Measurements from ENCODE around the gene POLD1. TPM values are rescaled to one million over a fixed set of nuclear protein-coding genes. Genes with fewer than 3 reads are reported as not detected.

The POLD1 gene
- total RNA-seq, 2 experiments from 2014 or later = 156 to 167 TPM

GRCh38 chr19:50376166-50377050 lies 7.7 kb upstream of the POLD1 start, which contains the start of gene NR1H2:
Gene NR1H2, plus strand, starts transcription at chr19:50376457. Its CDS starts 1,149 bp downstream, at chr19:50377606.
- ChIA-PET CTCF (interaction anchor here (0.6 to 1.6 kb wide), 5 partner anchors 12 to 81 kb away, joined by 3 to 9 read pairs (median 4); no protein-coding TSS in a partner anchor), POLR2A (no interaction called here)
- DNase-seq = peak; percentile 95
- no peaks in the 10 kb centered on the region for H3K27me3 Mint-ChIP-seq
- no peaks in the 10 kb centered on the region for H3K9me3 Mint-ChIP-seq
- H3K36me3 Mint-ChIP-seq (ENCODE audit: low read depth) = peaks cover 28% of the 10 kb centered on the region
- H3K4me1 Mint-ChIP-seq = peaks cover 23% of the 10 kb centered on the region
- peak within 1 kb of the TSS; percentile 99 for H3K27ac Mint-ChIP-seq
- peak within 1 kb of the TSS; percentile 92 for H3K4me3 Mint-ChIP-seq

DNA sequence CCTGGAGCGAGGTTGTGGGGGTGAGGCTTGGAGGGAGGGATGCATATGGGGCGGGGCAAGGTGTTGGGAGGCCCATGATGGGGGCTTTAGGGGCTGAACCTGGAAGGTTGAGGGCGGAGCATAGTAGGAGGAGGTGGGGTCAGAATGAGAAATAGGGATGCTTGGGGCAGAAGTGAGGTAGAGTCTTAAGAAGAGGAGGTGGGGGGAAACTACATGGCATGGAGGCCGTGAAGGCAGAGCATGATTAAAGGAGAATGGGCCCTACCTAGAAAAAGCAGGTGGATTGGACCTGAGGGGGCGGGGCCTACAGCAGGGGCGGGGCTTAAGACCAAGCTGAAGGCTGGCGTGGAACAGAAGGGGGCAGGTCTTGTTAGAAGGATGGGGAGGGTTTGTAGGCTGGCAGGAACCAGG lies 7.1 kb upstream of the POLD1 start:
- peaks cover 28% of the 10 kb centered on the region for H3K36me3 Mint-ChIP-seq (ENCODE audit: low read depth)

GRCh38 chr19:50377517-50377916 lies 6.6 kb upstream of the POLD1 start:
- ChIA-PET POLR2A (no interaction called here), CTCF (no interaction called here)
- Mint-ChIP-seq H3K36me3 (ENCODE audit: low read depth) (peaks cover 28% of the 10 kb centered on the region), H3K4me1 (peaks cover 23% of the 10 kb centered on the region), H3K27me3 (no peaks in the 10 kb centered on the region), H3K4me3 (no peak overlapping the region), H3K27ac (peak overlapping the region; percentile 99), H3K9me3 (no peaks in the 10 kb centered on the region)
- no peak for DNase-seq

More for the DNA sequence above, 7.1 kb upstream of the POLD1 start:
- Mint-ChIP-seq H3K4me1 (peaks cover 23% of the 10 kb centered on the region), H3K4me3 (peak overlapping the region; percentile 92), H3K27ac (peak overlapping the region; percentile 99), H3K9me3 (no peaks in the 10 kb centered on the region), H3K27me3 (no peaks in the 10 kb centered on the region)
- ChIA-PET CTCF (no interaction called here), POLR2A (no interaction called here)
- DNase-seq = peak; percentile 58

DNA sequence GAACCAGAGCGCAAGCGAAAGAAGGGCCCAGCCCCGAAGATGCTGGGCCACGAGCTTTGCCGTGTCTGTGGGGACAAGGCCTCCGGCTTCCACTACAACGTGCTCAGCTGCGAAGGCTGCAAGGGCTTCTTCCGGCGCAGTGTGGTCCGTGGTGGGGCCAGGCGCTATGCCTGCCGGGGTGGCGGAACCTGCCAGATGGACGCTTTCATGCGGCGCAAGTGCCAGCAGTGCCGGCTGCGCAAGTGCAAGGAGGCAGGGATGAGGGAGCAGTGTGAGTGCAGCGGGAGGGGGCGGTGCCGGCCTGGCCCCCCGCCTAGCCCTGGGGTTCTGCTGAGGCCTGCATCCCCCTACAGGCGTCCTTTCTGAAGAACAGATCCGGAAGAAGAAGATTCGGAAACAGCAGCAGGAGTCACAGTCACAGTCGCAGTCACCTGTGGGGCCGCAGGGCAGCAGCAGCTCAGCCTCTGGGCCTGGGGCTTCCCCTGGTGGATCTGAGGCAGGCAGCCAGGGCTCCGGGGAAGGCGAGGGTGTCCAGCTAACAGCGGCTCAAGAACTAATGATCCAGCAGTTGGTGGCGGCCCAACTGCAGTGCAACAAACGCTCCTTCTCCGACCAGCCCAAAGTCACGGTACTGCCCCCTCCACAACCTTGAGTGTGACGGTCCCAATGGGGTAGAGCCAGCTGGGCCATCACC lies 5.8 kb upstream of the POLD1 start:
- ChIA-PET POLR2A (no interaction called here), CTCF (no interaction called here)
- H3K4me1 Mint-ChIP-seq = peaks cover 27% of the 10 kb centered on the region
- H3K4me3 Mint-ChIP-seq = peak overlapping the region; percentile 17
- H3K27me3 Mint-ChIP-seq = no peaks in the 10 kb centered on the region
- no peaks in the 10 kb centered on the region for H3K9me3 Mint-ChIP-seq
- no peak for DNase-seq
- no peak overlapping the region for H3K27ac Mint-ChIP-seq
- H3K36me3 Mint-ChIP-seq (ENCODE audit: low read depth) = peaks cover 28% of the 10 kb centered on the region

DNA sequence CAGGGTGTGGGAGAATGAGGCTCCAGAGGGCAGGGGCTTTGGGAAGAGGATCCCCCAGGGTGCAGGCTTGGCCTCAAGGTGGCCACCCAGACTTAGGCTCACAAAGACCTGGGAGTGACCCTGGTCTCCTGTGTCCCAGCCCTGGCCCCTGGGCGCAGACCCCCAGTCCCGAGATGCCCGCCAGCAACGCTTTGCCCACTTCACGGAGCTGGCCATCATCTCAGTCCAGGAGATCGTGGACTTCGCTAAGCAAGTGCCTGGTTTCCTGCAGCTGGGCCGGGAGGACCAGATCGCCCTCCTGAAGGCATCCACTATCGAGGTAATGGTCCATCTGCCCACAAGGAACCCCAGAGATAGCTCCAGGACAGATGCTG lies 5.3 kb upstream of the POLD1 start:
- H3K27me3 Mint-ChIP-seq = no peaks in the 10 kb centered on the region
- ChIA-PET CTCF (no interaction called here), POLR2A (no interaction called here)
- H3K4me1 Mint-ChIP-seq = peaks cover 32% of the 10 kb centered on the region
- no peak overlapping the region for H3K4me3 Mint-ChIP-seq
- H3K36me3 Mint-ChIP-seq (ENCODE audit: low read depth) = peaks cover 28% of the 10 kb centered on the region
- H3K27ac Mint-ChIP-seq = no peak overlapping the region
- no peak for DNase-seq
- H3K9me3 Mint-ChIP-seq = no peaks in the 10 kb centered on the region

GRCh38 chr19:50379602-50380001 lies 4.5 kb upstream of the POLD1 start:
- H3K4me1 Mint-ChIP-seq = peaks cover 33% of the 10 kb centered on the region
- no peaks in the 10 kb centered on the region for H3K9me3 Mint-ChIP-seq
- POLR2A ChIA-PET = no interaction called here
- H3K36me3 Mint-ChIP-seq (ENCODE audit: low read depth) = peaks cover 31% of the 10 kb centered on the region
- no peak overlapping the region for H3K4me3 Mint-ChIP-seq
- no peak overlapping the region for H3K27ac Mint-ChIP-seq
- CTCF ChIA-PET = no interaction called here
- no peaks in the 10 kb centered on the region for H3K27me3 Mint-ChIP-seq
- no peak for DNase-seq

DNA sequence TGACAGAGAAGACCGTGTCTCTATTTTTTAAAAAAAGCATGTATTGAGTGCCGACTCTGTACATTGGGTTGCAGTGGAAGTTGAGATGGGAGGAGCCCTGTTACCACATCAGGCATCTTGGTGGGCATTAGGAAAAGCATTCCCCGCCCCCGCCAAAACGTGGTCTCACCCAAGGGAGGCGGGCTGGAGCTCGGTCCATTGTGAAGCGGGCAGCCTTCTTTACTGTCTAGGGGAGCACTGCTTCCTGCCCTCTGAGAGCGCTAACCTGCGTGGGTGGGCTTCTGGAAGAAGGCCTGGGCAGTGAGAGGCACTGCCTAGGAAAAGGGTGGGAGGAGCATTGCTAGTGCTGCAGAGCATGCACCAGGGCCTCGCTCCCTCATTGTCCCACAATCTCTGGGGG lies 4.0 kb upstream of the POLD1 start:
- Mint-ChIP-seq H3K9me3 (no peaks in the 10 kb centered on the region), H3K4me3 (no peak overlapping the region), H3K27ac (no peak overlapping the region), H3K36me3 (ENCODE audit: low read depth) (peaks cover 33% of the 10 kb centered on the region), H3K27me3 (no peaks in the 10 kb centered on the region), H3K4me1 (peaks cover 36% of the 10 kb centered on the region)
- ChIA-PET CTCF (interaction anchor here (1.7 kb wide), 1 partner anchor 16 kb away, joined by 4 read pairs; no protein-coding TSS in a partner anchor), POLR2A (no interaction called here)
- DNase-seq = no peak

GRCh38 chr19:50380751-50381151 lies 3.4 kb upstream of the POLD1 start:
- Mint-ChIP-seq H3K9me3 (no peaks in the 10 kb centered on the region), H3K4me3 (no peak overlapping the region), H3K27ac (no peak overlapping the region), H3K36me3 (ENCODE audit: low read depth) (peaks cover 34% of the 10 kb centered on the region), H3K4me1 (peaks cover 41% of the 10 kb centered on the region), H3K27me3 (no peaks in the 10 kb centered on the region)
- ChIA-PET POLR2A (no interaction called here), CTCF (interaction anchor here (0.6 to 1.7 kb wide), 2 partner anchors 17 to 231 kb away, joined by 3 to 4 read pairs; no protein-coding TSS in a partner anchor)
- DNase-seq = no peak

DNA sequence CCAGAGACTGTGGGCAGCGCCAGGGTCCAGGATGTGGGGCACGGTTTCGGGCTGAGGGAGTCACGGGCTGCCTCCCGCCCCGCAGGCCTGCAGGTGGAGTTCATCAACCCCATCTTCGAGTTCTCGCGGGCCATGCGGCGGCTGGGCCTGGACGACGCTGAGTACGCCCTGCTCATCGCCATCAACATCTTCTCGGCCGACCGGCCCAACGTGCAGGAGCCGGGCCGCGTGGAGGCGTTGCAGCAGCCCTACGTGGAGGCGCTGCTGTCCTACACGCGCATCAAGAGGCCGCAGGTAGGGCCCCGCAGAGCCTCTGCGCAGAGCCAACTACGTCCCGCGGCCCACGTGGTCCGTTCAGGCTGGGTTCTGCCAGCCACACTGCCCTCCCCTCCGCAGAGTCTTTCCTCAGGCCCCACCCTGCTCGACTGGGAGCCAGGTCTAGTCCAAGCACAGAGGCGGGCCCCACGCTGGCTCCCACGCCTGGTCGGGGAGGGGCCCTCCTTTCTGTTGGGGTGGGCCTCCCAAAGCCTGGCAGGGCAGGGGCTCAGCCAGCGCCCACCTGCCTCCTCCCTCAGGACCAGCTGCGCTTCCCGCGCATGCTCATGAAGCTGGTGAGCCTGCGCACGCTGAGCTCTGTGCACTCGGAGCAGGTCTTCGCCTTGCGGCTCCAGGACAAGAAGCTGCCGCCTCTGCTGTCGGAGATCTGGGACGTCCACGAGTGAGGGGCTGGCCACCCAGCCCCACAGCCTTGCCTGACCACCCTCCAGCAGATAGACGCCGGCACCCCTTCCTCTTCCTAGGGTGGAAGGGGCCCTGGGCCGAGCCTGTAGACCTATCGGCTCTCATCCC lies 2.0 kb upstream of the POLD1 start:
- Mint-ChIP-seq H3K27ac (no peak overlapping the region), H3K4me1 (peaks cover 41% of the 10 kb centered on the region), H3K36me3 (ENCODE audit: low read depth) (peaks cover 32% of the 10 kb centered on the region), H3K9me3 (no peaks in the 10 kb centered on the region), H3K4me3 (no peak overlapping the region), H3K27me3 (no peaks in the 10 kb centered on the region)
- POLR2A ChIA-PET = no interaction called here
- DNase-seq = no peak
- CTCF ChIA-PET = no interaction called here

DNA sequence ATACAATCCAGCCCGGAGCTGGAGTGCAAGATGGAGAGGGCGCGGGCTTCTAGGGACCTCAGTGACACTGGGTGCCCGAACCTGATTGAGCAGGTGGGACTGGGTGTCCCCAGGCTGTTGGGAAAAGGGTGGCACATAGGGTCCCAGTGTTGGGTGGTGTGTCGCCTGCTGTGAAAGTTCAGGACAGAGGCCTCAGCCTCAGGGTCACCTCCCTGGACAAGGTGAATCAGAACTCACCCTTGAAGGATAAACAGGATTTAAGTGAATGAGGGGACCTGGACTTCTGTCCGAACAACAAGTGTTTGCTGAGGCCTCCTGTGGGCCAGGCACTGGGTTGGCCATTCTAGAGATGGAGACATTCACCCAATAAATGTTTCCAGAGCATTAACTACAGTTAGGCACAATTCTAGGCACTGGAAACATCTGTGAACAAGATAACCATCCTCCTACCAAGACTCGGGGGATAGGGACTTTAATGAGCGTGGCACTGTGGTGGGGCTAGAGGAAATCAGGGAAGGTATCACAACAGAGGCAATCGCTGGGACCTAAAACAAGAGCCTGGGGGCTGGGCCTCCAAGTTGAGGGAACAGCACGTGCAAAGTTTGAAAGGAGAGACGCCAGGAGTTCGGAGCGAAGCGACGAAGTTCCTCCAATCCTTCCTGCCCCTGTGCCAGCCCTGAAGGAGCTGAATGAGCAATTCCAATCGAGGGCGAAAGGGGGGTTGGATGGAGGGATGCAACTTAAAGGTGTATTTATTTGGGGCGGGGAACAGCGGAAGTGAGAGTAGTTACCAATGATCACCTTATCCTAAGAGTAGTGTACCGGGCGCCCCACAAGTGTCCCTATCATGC lies 921 bp upstream of the POLD1 start:
- CTCF ChIA-PET = no interaction called here
- peaks cover 39% of the 10 kb centered on the region for H3K4me1 Mint-ChIP-seq
- H3K36me3 Mint-ChIP-seq (ENCODE audit: low read depth) = peaks cover 28% of the 10 kb centered on the region

DNA sequence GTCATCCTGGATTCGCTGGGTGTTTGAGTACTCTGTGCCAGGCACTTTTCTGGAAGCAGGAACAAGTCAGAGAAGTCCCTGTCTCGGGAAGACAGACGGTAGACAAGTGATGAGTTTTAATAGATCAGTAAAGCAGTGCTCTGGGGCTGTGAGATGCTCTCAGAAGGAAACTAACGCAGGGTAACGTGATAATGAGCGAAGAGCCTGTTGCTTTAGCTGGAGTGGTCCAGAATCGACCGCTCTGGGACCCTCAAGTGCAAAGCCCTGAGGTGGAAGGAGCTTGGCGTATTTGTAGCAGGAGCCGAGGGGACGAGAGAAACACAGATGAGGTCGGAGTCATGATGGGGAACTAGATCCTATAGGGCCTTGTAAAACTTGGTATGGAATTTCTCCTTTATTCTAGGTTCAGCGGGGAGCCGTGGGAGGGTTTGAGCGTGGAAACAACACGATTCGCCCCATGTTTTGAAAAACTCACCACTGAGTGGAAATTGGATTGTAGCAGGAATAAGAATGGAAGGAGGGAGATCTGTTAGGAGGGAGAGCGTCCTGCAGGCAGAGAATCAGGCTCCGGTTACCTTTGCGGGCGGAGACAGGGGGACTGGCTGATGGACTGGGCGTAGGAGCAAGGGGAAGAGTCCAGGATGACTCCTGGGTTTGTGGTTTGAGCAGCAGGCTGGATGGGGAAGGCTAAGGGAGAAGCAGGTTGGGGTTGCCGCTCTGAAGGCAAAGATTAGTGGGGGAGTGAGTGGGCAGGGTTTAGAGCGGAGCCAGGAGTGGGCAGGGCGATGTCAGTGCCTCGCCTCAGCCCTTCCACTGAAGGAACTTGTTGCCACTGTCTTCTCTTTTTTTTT lies 763 bp downstream of the POLD1 start:
- POLR2A ChIA-PET = no interaction called here
- Mint-ChIP-seq H3K4me3 (peak overlapping the region; percentile 96), H3K27ac (peak overlapping the region; percentile 97), H3K4me1 (peaks cover 37% of the 10 kb centered on the region), H3K9me3 (no peaks in the 10 kb centered on the region), H3K36me3 (ENCODE audit: low read depth) (peaks cover 20% of the 10 kb centered on the region), H3K27me3 (no peaks in the 10 kb centered on the region)
- CTCF ChIA-PET = no interaction called here
- DNase-seq = no peak

More for the DNA sequence above, 921 bp upstream of the POLD1 start:
- Mint-ChIP-seq H3K4me3 (peak overlapping the region; percentile 96), H3K9me3 (no peaks in the 10 kb centered on the region), H3K27me3 (no peaks in the 10 kb centered on the region), H3K27ac (peak overlapping the region; percentile 97)
- POLR2A ChIA-PET = no interaction called here
- DNase-seq = no peak

Measured in activated CD4-positive, alpha-beta T cell treated with anti-CD3 and anti-CD28 coated beads, Interleukin-2, amount 10 ng/mL, durations not matched to agents 7 days and 5 days (primary cell).